Osteocyte (in vitro differentiated cells): Measurements from ENCODE around the gene SLC2A8. TPM values are rescaled to one million over a fixed set of nuclear protein-coding genes. Genes with fewer than 3 reads are reported as not detected.

ENCODE experiments used
- DNase-seq: peaks from one replicate; pipeline ENCODE4 v3.0.0; 2021; ENCODE audit warnings: mixed read lengths; ENCODE audit not compliant: unreplicated experiment; ENCODE audit errors: extremely low spot score
- H3K27ac Mint-ChIP-seq: one replicate; pipeline ENCODE4 v1.8.0; 2021; ENCODE audit warnings: mild to moderate bottlenecking, mixed read lengths; ENCODE audit not compliant: unreplicated experiment
- H3K27me3 Mint-ChIP-seq: one replicate; pipeline ENCODE4 v1.8.0; 2021; ENCODE audit warnings: mixed read lengths; ENCODE audit not compliant: unreplicated experiment
- H3K36me3 Mint-ChIP-seq: one replicate; pipeline ENCODE4 v1.8.0; 2021; ENCODE audit warnings: mixed read lengths; ENCODE audit not compliant: unreplicated experiment
- H3K4me1 Mint-ChIP-seq: one replicate; pipeline ENCODE4 v1.8.0; 2021; ENCODE audit warnings: mixed read lengths; ENCODE audit not compliant: unreplicated experiment
- H3K4me3 Mint-ChIP-seq: one replicate; pipeline ENCODE4 v1.8.0; 2021; ENCODE audit warnings: mild to moderate bottlenecking, moderate library complexity, mixed read lengths; ENCODE audit not compliant: unreplicated experiment
- H3K9me3 Mint-ChIP-seq: one replicate; pipeline ENCODE4 v1.8.0; 2021; ENCODE audit warnings: mixed read lengths; ENCODE audit not compliant: unreplicated experiment
- CTCF ChIP-seq: fragments of 200-600 bp; sonication (generic); IDR thresholded peaks from 2 replicates; pipeline ENCODE4 v1.5.0; 2021; ENCODE audit warnings: antibody characterized with exemption, mild to moderate bottlenecking, moderate library complexity
- total RNA-seq: library from RNA; stranded (reverse); gene quantifications from 2 replicates; pipeline ENCODE4 v1.2.1, GENCODE V29; 2021

Gene SLC2A8
- total RNA-seq, 1 donor from 2014 or later, result 18.2 TPM

- H3K4me1 Mint-ChIP-seq, result peaks cover 15% of the 10 kb centered on the region
- no peaks in the 10 kb centered on the region for H3K9me3 Mint-ChIP-seq
- no peaks in the 10 kb centered on the region for H3K36me3 Mint-ChIP-seq
- no peak overlapping the region for H3K4me3 Mint-ChIP-seq
- no peak for TF ChIP-seq CTCF
- peak overlapping the region; percentile 66 for H3K27ac Mint-ChIP-seq
- no peak for DNase-seq
- peaks cover 7% of the 10 kb centered on the region for H3K27me3 Mint-ChIP-seq
These were observed 8.7 kb upstream of the SLC2A8 start for GRCh38 chr9:127388037-127388855.

- no peak for DNase-seq
- H3K4me1 Mint-ChIP-seq, result peaks cover 17% of the 10 kb centered on the region
- no peak overlapping the region for H3K4me3 Mint-ChIP-seq
- H3K36me3 Mint-ChIP-seq, result no peaks in the 10 kb centered on the region
- peaks cover 7% of the 10 kb centered on the region for H3K27me3 Mint-ChIP-seq
- TF ChIP-seq CTCF, result no peak
- peak overlapping the region; percentile 66 for H3K27ac Mint-ChIP-seq
- no peaks in the 10 kb centered on the region for H3K9me3 Mint-ChIP-seq
These were observed 8.1 kb upstream of the SLC2A8 start for GRCh38 chr9:127388856-127389238.

GRCh38 chr9:127389381-127390247, 7.4 kb upstream of the SLC2A8 start:
- Mint-ChIP-seq H3K36me3 (no peaks in the 10 kb centered on the region), H3K9me3 (no peaks in the 10 kb centered on the region), H3K27ac (no peak overlapping the region), H3K27me3 (peaks cover 7% of the 10 kb centered on the region), H3K4me3 (no peak overlapping the region), H3K4me1 (peaks cover 18% of the 10 kb centered on the region)
- TF ChIP-seq CTCF, result no peak
- DNase-seq, result no peak

GRCh38 chr9:127390248-127390545, 6.8 kb upstream of the SLC2A8 start:
- no peak overlapping the region for H3K27ac Mint-ChIP-seq

More at GRCh38 chr9:127390248-127390545, 6.8 kb upstream of the SLC2A8 start:
- Mint-ChIP-seq H3K4me3 (no peak overlapping the region), H3K36me3 (no peaks in the 10 kb centered on the region), H3K4me1 (peaks cover 18% of the 10 kb centered on the region), H3K9me3 (no peaks in the 10 kb centered on the region), H3K27me3 (peaks cover 7% of the 10 kb centered on the region)
- TF ChIP-seq CTCF, result no peak
- no peak for DNase-seq
